ENCODE results near the gene GRB10. TPM values are rescaled to one million over a fixed set of nuclear protein-coding genes. Genes with fewer than 3 reads are reported as not detected.

GRB10 gene
- total RNA-seq, 1 donor from 2014 or later: 67.7 TPM

- DNase-seq (ENCODE audit: low read depth): no peak
Observed at GRCh38 chr7:50648570-50649169, 134.0 kb downstream of the GRB10 start.

DNA sequence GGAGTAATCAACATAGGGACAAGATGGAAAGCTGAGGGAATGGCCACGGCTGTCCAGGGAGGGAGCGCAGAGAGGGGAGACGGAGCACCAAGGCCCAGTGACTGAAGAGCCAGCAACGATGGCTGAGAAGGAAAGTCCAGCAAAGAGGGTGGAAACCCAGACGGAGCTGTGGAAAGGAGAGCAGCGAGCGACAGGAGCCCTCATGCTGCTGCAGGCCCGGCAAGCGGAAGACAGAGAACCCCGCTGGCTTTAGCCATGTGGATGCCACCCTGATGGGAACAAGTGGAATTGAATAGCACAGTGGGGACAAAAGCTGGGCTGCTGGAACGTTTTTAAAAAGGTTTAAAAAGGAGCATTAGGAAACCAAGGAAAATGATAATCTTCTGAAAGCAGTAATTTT, 134.6 kb downstream of the GRB10 start:
- H3K36me3 ChIP-seq (ENCODE audit: control insufficient read depth, insufficient read depth, low read length): no peaks in the 10 kb centered on the region
- no peak for DNase-seq (ENCODE audit: low read depth)
- no peaks in the 10 kb centered on the region for H3K27me3 ChIP-seq (ENCODE audit: control insufficient read depth, insufficient read depth, low read length)
- FAIRE-seq: no peak
- no peak for TF ChIP-seq CTCF (IDR thresholded peaks at IDR 0.05; ENCODE audit: insufficient read depth, low read length, severe bottlenecking)
- no peak overlapping the region for H3K4me3 ChIP-seq (ENCODE audit: low read depth, low read length)

More at GRCh38 chr7:50648570-50649169, 134.0 kb downstream of the GRB10 start:
- FAIRE-seq: no peak
- no peaks in the 10 kb centered on the region for H3K27me3 ChIP-seq (ENCODE audit: control insufficient read depth, insufficient read depth, low read length)
- H3K36me3 ChIP-seq (ENCODE audit: control insufficient read depth, insufficient read depth, low read length): no peaks in the 10 kb centered on the region
- H3K4me3 ChIP-seq (ENCODE audit: low read depth, low read length): no peak overlapping the region
- no peak for TF ChIP-seq CTCF (IDR thresholded peaks at IDR 0.05; ENCODE audit: insufficient read depth, low read length, severe bottlenecking)

DNA sequence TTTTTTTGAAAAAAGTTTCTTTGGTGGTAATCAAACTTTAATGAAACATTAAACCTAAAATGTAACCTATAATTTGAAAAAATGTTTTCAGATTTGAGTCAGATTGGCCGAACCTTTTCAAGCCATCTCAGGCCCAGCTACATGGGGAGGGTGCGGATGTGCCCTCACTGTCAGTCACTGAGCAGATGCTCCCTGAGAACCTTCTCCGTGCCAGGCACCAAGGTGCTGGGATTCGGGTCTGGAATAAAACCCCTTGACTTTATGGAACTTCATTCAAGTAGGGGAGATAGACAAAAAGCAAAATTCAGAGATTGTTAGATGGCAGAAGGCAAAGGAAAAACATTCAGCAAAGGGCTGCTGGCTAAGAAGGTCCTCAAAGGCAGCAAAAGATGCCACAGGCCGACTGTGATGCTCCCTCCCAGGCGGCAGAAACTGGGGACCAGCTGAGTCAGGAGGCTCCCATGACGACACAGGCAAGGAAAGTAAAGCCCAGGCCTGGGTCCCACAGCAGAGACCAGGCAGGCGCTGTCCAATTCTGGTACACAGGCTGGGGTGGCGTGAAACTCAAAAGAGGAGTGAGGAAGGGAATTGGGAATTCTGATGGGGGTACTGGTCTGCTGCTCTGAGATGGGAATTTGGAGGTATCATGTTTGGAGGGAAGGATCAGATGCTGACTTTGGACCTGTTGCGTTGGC, 135.3 kb downstream of the GRB10 start:
- no peaks in the 10 kb centered on the region for H3K27me3 ChIP-seq (ENCODE audit: control insufficient read depth, insufficient read depth, low read length)
- no peak overlapping the region for H3K4me3 ChIP-seq (ENCODE audit: low read depth, low read length)
- DNase-seq (ENCODE audit: low read depth) (no peak), FAIRE-seq (no peak)
- no peak for TF ChIP-seq CTCF (IDR thresholded peaks at IDR 0.05; ENCODE audit: insufficient read depth, low read length, severe bottlenecking)
- H3K36me3 ChIP-seq (ENCODE audit: control insufficient read depth, insufficient read depth, low read length): no peaks in the 10 kb centered on the region

DNA sequence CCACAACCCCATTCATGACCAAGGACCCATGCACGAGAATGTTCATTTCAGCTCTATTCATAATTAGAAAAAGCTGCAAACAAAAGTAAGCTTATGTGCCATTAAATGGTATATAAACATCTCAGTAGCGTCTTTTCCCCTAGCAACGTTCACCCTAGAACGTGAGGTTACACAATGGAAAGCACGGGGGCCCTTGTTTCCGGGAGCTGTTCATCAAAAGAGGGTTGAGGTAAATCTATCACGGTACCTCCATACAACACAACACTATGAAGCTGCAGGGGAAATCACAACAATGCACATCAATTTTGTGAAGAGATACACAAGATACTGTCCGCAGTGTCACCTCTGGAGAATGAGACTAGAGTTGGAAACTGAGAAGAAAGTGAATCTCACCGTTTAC, 136.6 kb downstream of the GRB10 start:
- DNase-seq (ENCODE audit: low read depth) (no peak), FAIRE-seq (no peak)
- Histone ChIP-seq H3K27me3 (ENCODE audit: control insufficient read depth, insufficient read depth, low read length) (no peaks in the 10 kb centered on the region), H3K4me3 (ENCODE audit: low read depth, low read length) (no peak overlapping the region), H3K36me3 (ENCODE audit: control insufficient read depth, insufficient read depth, low read length) (no peaks in the 10 kb centered on the region)
- TF ChIP-seq CTCF (IDR thresholded peaks at IDR 0.05; ENCODE audit: insufficient read depth, low read length, severe bottlenecking): no peak

DNA sequence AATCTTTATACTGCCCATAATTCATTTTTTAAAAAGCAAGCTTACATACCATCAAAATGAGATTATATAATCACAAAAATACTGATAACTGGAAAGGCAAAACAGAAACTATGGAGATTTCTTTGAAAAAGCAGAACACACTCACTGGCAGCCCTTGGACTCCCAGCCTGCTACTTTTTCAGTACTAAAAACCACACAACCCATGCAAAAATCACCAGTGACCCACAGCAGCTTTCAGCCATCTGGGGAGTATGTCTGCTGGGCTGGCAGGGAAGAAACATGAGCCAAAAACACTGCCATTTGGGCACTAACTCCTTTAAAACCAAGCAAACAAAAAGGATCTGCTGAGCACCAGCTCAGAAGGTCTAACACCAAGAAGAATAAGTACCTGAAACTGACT, 137.5 kb downstream of the GRB10 start:
- Histone ChIP-seq H3K36me3 (ENCODE audit: control insufficient read depth, insufficient read depth, low read length) (no peaks in the 10 kb centered on the region), H3K4me3 (ENCODE audit: low read depth, low read length) (no peak overlapping the region), H3K27me3 (ENCODE audit: control insufficient read depth, insufficient read depth, low read length) (no peaks in the 10 kb centered on the region)
- DNase-seq (ENCODE audit: low read depth) (no peak), FAIRE-seq (no peak)
- no peak for TF ChIP-seq CTCF (IDR thresholded peaks at IDR 0.05; ENCODE audit: insufficient read depth, low read length, severe bottlenecking)

Data from bronchial epithelial cell (primary cell).